ENCODE measurements around the gene PDGFRA.
A peak's percentile ranks its signal among the peaks of the same experiment; 100 is the strongest.

Gene PDGFRA

GRCh38 chr4:54265366-54265765, 36.3 kb downstream of the PDGFRA start:
- DNase-seq: no peak

- no peak for DNase-seq
These were observed 39.1 kb downstream of the PDGFRA start for GRCh38 chr4:54268151-54268550.

- DNase-seq: no peak
These were observed 42.4 kb downstream of the PDGFRA start for GRCh38 chr4:54271464-54271863.

- DNase-seq: no peak
These were observed 43.0 kb downstream of the PDGFRA start for GRCh38 chr4:54272051-54272450.

- no peak for DNase-seq
These were observed 45.2 kb downstream of the PDGFRA start for GRCh38 chr4:54274264-54274663.

GRCh38 chr4:54274795-54275665, 45.9 kb downstream of the PDGFRA start:
- no peak for DNase-seq

GRCh38 chr4:54276641-54277430, 47.7 kb downstream of the PDGFRA start:
- DNase-seq: peak; percentile 12

- DNase-seq: no peak
These were observed 48.6 kb downstream of the PDGFRA start for GRCh38 chr4:54277691-54278090.

GRCh38 chr4:54278216-54278615, 49.1 kb downstream of the PDGFRA start:
- no peak for DNase-seq

GRCh38 chr4:54281054-54281766, 52.1 kb downstream of the PDGFRA start:
- DNase-seq: no peak

GRCh38 chr4:54282837-54283236, 53.7 kb downstream of the PDGFRA start:
- DNase-seq: no peak

GRCh38 chr4:54289316-54289715, 60.2 kb downstream of the PDGFRA start:
- DNase-seq: no peak

- no peak for DNase-seq
These were observed 61.9 kb downstream of the PDGFRA start for GRCh38 chr4:54290980-54291379.

GRCh38 chr4:54296548-54297203, 67.6 kb downstream of the PDGFRA start:
- DNase-seq: no peak

- DNase-seq: no peak
These were observed 79.0 kb downstream of the PDGFRA start for GRCh38 chr4:54308110-54308509.

GRCh38 chr4:54315561-54316538, 86.8 kb downstream of the PDGFRA start:
- no peak for DNase-seq

- DNase-seq: no peak
These were observed 88.6 kb downstream of the PDGFRA start for GRCh38 chr4:54317690-54318089.

- peak; percentile 69 for DNase-seq
These were observed 89.8 kb downstream of the PDGFRA start for GRCh38 chr4:54318904-54319303.

- no peak for DNase-seq
These were observed 92.0 kb downstream of the PDGFRA start for GRCh38 chr4:54320826-54321685.

- peak; percentile 75 for DNase-seq
These were observed 93.8 kb downstream of the PDGFRA start for GRCh38 chr4:54322818-54323417.

Measured in retina (tissue), 1 donor.